MCF 10A (cell line): ENCODE measurements around the gene SHC2. TPM values are rescaled to one million over a fixed set of nuclear protein-coding genes. Genes with fewer than 3 reads are reported as not detected.

Experiments
- BruUV-seq: library from RNA; stranded (reverse); fragments of 400-500 nt; replicated peaks from 2 replicates; lab custom pipeline; 2021; lab: Mats Ljungman, UMichigan
- CTCF ChIA-PET: fragments of 300-600 bp; sonication (Branson Sonifier 250); formaldehyde crosslinking; extraction: SDS; loops from one replicate; lab custom pipeline; 2021; ENCODE audit warnings: antibody characterized with exemption, inconsistent platforms; lab: Yijun Ruan, JAX
- POLR2A ChIA-PET: fragments of 300-600, 350-650 bp; sonication (Branson Sonifier 250); formaldehyde crosslinking; extraction: SDS; loops from one replicate; lab custom pipeline; 2020; ENCODE audit warnings: antibody characterized with exemption, inconsistent platforms; lab: Yijun Ruan, JAX
- DNase-seq: peaks from one replicate; pipeline ENCODE4 v3.0.0-alpha.2; 2018; ENCODE audit not compliant: unreplicated experiment
- H3K27ac Mint-ChIP-seq: one replicate; pipeline ENCODE4 v1.8.0; 2022; ENCODE audit warnings: mild to moderate bottlenecking, low read depth, mixed read lengths; ENCODE audit not compliant: unreplicated experiment
- H3K27me3 Mint-ChIP-seq: one replicate; pipeline ENCODE4 v1.8.0; 2022; ENCODE audit warnings: mixed read lengths; ENCODE audit not compliant: insufficient read depth, unreplicated experiment
- H3K36me3 Mint-ChIP-seq: one replicate; pipeline ENCODE4 v1.8.0; 2022; ENCODE audit warnings: mild to moderate bottlenecking, moderate library complexity, mixed read lengths; ENCODE audit not compliant: insufficient read depth, unreplicated experiment
- H3K4me1 Mint-ChIP-seq: one replicate; pipeline ENCODE4 v1.8.0; 2022; ENCODE audit warnings: mixed read lengths; ENCODE audit not compliant: insufficient read depth, unreplicated experiment
- H3K4me3 Mint-ChIP-seq: one replicate; pipeline ENCODE4 v1.8.0; 2022; ENCODE audit warnings: mild to moderate bottlenecking, moderate library complexity, mixed read lengths; ENCODE audit not compliant: unreplicated experiment
- H3K9me3 Mint-ChIP-seq: one replicate; pipeline ENCODE4 v1.8.0; 2022; ENCODE audit warnings: mixed read lengths; ENCODE audit not compliant: unreplicated experiment
- CTCF ChIP-seq: fragments of 200-600 bp; IDR thresholded peaks from one replicate; pipeline ENCODE4 v1.8.0; 2022; ENCODE audit warnings: antibody characterized with exemption, mild to moderate bottlenecking; ENCODE audit not compliant: unreplicated experiment
- intact Hi-C: fragments of 100-400 bp; cut with micrococcal nuclease; formaldehyde crosslinking; loops from 2 replicates; pipeline ENCODE4 v1.14.1; 2022
- total RNA-seq: library from RNA; stranded (reverse); gene quantifications from 2 replicates; pipeline ENCODE4 v1.2.3, GENCODE V29; 2022

Gene SHC2
- total RNA-seq, 1 experiment from 2014 or later, result 0.77 TPM

GRCh38 chr19:391726-392374, 69.0 kb downstream of the SHC2 start:
- no peak for TF ChIP-seq CTCF
- peaks cover 12% of the 10 kb centered on the region for H3K36me3 Mint-ChIP-seq
- no peak overlapping the region for H3K27ac Mint-ChIP-seq
- H3K27me3 Mint-ChIP-seq, result no peaks in the 10 kb centered on the region
- H3K4me1 Mint-ChIP-seq, result peaks cover 9% of the 10 kb centered on the region
- ChIA-PET CTCF (interaction anchor here (0.6 kb wide), 1 partner anchor 106 kb away, joined by 4 read pairs; no protein-coding TSS in a partner anchor), POLR2A (no interaction called here)
- no peak overlapping the region for H3K4me3 Mint-ChIP-seq
- H3K9me3 Mint-ChIP-seq, result peaks cover 20% of the 10 kb centered on the region
- intact Hi-C loops, result no loop called here
- BruUV-seq, result no TSS peak
- no peak for DNase-seq

- H3K36me3 Mint-ChIP-seq, result peaks cover 12% of the 10 kb centered on the region
- TF ChIP-seq CTCF, result no peak
- no TSS peak for BruUV-seq
- CTCF ChIA-PET, result no interaction called here
- intact Hi-C loops, result no loop called here
- DNase-seq, result no peak
- POLR2A ChIA-PET, result interaction anchor here (0.6 kb wide), 1 partner anchor 129 kb away, joined by 3 read pairs; no protein-coding TSS in a partner anchor
- H3K27ac Mint-ChIP-seq, result no peak overlapping the region
- peaks cover 20% of the 10 kb centered on the region for H3K9me3 Mint-ChIP-seq
- peaks cover 9% of the 10 kb centered on the region for H3K4me1 Mint-ChIP-seq
- H3K4me3 Mint-ChIP-seq, result no peak overlapping the region
- H3K27me3 Mint-ChIP-seq, result no peaks in the 10 kb centered on the region
These were observed 69.7 kb downstream of the SHC2 start for GRCh38 chr19:391207-391557.

- no peak for DNase-seq
- H3K27ac Mint-ChIP-seq, result no peak overlapping the region
- POLR2A ChIA-PET, result interaction anchor here (0.6 kb wide), 1 partner anchor 130 kb away, joined by 3 read pairs; no protein-coding TSS in a partner anchor
- no TSS peak for BruUV-seq
- peaks cover 15% of the 10 kb centered on the region for H3K9me3 Mint-ChIP-seq
- H3K4me3 Mint-ChIP-seq, result no peak overlapping the region
- no peaks in the 10 kb centered on the region for H3K27me3 Mint-ChIP-seq
- intact Hi-C loops, result no loop called here
- CTCF ChIA-PET, result no interaction called here
- peaks cover 12% of the 10 kb centered on the region for H3K36me3 Mint-ChIP-seq
- H3K4me1 Mint-ChIP-seq, result peaks cover 9% of the 10 kb centered on the region
- no peak for TF ChIP-seq CTCF
These were observed 70.2 kb downstream of the SHC2 start for GRCh38 chr19:390386-391206.

GRCh38 chr19:389935-390289, 70.9 kb downstream of the SHC2 start:
- Mint-ChIP-seq H3K9me3 (peaks cover 9% of the 10 kb centered on the region), H3K4me1 (peaks cover 9% of the 10 kb centered on the region), H3K4me3 (no peak overlapping the region), H3K27ac (no peak overlapping the region), H3K27me3 (no peaks in the 10 kb centered on the region), H3K36me3 (peaks cover 12% of the 10 kb centered on the region)
- no TSS peak for BruUV-seq
- intact Hi-C loops, result loop anchor here (10.0 kb wide), 1 partner anchor 115 kb away; the partner anchor contains the start of gene TPGS1
- DNase-seq, result no peak
- ChIA-PET POLR2A (no interaction called here), CTCF (no interaction called here)
- no peak for TF ChIP-seq CTCF
